HG03354 (cell line): ENCODE data around the gene HIP1.
"Not testable (repeated sequence)": the region's sequence is repeated elsewhere in the genome, so short reads cannot be mapped to it uniquely, and the experiment has no call there.

Source experiments
- ATAC-seq: cut with Tn5 transposase; IDR thresholded peaks from one replicate; pipeline ENCODE4 v1.9.1; 2021; ENCODE audit warnings: mild to moderate bottlenecking; ENCODE audit not compliant: unreplicated experiment, poor library complexity, severe bottlenecking

The HIP1 gene

GRCh38 chr7:75593500-75594184, 145.1 kb downstream of the HIP1 start:
- ATAC-seq, result not testable (repeated sequence)

DNA sequence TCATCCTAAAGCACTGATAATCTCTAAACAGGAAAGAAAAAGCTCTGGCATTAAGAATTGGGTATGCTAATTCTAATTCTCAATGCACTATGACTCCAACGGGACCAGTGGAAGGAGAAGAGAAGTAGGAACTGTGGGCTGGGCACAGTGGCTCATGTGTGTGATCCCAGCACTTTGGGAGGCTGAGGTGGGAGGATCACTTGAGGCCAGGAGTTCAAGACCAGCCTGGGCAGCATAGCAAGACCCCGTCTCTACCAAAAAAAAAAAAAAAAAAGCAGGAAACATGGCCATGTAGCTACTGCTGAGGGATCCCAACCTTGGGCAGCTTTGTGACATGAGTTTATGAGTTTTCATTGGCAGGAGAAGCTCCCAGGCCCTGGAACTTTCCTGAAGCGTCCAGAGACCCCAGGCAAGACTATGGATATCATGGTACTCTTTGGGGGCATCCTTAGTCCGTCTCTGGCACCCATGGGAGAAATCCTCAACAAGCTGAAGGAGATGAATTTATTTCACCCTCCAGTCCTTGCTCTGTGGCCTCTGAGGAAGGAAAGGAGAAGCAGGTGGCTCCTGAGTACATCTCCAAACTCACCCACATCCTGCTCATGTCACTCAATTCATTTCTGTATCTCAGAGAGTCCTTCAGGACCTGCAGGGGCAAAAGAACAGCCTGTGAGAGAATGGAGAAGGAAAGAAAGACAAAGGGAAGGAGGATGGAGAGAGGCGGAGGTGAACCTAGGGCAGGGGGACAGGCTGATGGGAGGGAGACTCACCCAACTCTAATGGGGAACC, 147.1 kb downstream of the HIP1 start:
- ATAC-seq, result no peak

GRCh38 chr7:75590373-75591005, 148.3 kb downstream of the HIP1 start:
- ATAC-seq, result no peak

DNA sequence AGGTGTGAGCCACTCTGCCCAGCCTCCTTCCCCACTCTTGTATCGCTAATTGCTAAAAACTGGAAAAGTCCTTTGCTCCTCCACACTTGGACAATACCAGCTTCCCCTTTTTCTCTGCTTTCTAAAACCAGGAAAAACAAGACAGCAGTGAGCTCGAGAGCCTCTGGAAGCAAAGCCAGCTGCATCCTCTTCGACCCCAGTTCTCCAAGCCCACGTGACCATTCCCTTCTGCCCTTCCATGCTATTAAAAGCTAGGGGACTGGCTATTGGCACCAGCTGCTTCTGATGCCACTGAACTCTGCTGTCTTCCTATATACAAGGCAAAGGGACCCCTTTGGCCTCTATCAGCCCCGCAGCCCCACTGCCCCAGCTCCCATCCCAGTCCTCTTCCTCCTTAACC, 154.4 kb downstream of the HIP1 start:
- no peak for ATAC-seq

DNA sequence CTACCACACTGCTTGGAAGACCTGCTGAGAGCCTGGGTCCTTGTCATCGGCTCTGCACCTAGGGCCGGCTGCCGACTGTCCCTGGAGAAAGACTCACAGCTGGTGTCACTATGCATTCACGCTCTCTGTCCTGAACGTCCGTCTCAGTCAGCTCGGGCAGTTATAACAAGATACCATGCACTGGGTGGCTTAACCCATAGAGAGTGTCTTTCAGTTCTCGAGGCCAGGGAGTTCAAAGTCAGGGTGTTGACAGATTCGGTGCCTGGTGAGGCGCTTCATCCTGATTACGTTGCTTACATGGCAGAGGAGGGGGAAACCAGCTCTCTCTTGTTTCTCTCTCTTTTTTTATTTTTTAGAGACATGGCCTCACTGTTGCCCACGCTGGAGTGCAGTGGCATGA, 155.5 kb downstream of the HIP1 start:
- ATAC-seq, result no peak

DNA sequence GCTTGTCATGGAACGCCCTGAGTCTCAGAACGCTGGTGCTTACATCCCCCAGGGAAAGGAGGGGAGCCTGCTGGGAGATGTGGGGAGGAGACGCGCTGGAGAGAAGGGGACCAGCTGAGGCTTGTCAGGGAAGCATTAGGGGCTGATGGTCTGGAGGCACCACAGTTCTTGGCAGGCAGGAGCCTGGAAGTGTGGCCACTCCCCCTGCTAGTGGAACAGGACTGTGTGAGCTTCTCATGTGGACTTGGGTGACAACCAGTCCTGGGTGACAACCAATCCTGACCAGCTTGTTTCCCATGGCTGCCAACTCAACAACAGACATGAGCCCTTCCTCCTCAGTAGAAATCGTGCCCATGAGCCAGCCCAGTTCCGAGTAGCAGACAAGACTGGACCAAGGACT, 158.8 kb downstream of the HIP1 start:
- ATAC-seq, result no peak

DNA sequence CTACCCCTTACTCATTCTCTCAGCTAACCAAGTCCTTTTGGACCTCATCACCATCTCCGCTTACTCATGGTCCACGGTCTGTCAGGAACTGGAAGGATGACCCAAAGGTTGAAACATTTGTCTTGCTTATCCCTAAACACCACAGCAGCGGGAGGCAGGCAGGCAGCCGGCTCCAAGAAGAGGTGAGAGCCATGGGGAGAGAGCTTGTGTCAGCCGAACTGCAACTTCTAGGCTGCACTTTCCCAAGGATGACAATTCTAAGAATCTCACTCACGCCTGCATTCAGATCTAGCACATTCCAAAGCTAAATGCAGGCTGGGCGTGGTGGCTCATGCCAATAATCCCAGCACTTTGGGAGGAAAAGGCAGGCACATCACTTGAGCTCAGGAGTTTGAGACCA, 160.7 kb downstream of the HIP1 start:
- ATAC-seq, result no peak

- no peak for ATAC-seq
Measured at GRCh38 chr7:75575488-75576121, 163.1 kb downstream of the HIP1 start.

- no peak for ATAC-seq
Measured at GRCh38 chr7:75573477-75574019, 165.2 kb downstream of the HIP1 start.

DNA sequence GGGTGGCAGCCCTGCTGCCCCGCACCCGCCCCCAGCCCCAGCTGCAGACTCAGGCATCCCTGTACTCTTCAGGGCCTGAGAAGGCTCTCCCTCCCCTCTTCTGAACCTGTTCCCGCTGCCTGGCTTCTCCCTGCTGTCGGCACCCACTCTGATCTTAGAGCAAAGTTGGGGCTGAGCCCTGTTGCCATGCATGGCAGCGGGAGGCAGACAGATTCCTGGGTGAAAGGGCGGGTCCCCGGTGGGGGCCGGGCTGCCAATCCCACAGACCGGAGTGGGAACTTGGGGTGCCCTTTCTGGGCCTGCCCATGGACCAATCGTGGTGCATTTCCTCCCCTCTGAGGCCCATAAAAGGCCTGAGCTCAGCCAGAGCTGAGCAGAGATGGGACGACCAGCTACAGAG, 165.9 kb downstream of the HIP1 start:
- ATAC-seq, result no peak

- ATAC-seq, result no peak
Measured at GRCh38 chr7:75572396-75572795, 166.3 kb downstream of the HIP1 start.

DNA sequence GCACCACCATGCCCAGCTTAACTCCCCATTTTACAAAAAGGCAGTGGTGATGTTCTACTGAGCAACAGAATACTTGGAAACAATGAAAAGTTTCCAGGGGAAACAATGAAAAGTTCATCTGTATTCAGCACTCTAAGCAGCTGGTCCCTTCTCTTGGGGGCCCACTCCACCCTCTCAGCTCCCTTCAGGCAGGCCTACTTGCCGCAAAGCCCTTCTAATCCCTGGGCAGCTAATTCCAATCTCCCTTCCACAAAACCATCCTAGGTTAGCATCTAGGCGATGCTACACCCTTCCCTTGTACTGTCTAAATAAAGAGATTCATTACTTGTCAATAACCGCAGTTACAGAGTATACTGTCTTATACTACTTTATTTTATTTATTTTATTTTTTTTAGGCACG, 167.5 kb downstream of the HIP1 start:
- ATAC-seq, result no peak

DNA sequence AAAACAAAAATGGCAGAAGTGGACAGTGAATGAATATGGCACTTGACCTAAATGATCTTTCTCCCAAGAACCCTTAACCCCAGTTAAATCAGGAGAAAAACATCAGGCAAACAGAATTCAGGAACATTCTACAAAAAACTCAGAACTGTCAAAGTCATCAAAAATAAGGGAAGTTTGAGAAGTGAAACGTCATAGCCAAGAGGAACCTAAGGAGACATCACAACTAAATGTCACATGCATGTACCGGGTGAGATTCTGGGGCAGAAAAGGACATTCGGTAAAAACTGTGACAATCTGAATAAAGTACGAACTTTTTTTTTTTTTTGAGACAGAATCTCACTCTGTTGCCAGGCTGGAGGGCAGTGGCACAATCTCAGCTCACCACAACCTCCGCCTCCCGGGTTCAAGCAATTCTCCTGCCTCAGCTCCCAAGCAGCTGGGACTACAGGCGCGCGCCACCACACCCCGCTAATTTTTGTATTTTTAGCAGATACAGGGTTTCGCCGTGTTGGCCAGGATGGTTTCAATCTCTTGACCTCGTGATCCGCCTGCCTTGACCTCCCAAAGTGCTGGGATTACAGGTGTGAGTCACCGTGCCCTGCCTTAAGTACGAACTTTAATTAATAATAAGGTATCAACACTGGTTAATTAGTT, 169.0 kb downstream of the HIP1 start:
- ATAC-seq, result not testable (repeated sequence)

GRCh38 chr7:75567948-75568595, 170.7 kb downstream of the HIP1 start:
- ATAC-seq, result no peak

- no peak for ATAC-seq
Measured at GRCh38 chr7:75565132-75565837, 173.5 kb downstream of the HIP1 start.

DNA sequence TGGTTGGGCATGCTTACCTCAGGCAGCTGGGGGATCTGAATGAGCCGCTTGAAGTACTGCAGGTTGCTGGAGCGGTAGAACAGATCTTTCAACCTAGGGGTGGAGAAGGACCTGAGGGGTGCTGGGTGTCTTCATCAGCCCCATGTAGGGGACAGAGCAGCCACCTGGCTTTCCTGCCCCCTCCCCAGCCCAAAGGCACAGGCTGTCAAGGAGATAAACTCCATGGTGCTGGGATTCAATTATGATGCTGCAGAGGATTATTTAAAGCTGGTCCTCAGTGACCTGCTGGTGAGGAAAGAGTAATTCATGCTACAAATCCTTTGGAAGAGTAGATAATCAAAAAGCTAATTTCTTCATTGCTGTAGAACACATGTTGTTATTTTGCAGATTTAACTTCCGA, 175.6 kb downstream of the HIP1 start:
- ATAC-seq, result no peak

DNA sequence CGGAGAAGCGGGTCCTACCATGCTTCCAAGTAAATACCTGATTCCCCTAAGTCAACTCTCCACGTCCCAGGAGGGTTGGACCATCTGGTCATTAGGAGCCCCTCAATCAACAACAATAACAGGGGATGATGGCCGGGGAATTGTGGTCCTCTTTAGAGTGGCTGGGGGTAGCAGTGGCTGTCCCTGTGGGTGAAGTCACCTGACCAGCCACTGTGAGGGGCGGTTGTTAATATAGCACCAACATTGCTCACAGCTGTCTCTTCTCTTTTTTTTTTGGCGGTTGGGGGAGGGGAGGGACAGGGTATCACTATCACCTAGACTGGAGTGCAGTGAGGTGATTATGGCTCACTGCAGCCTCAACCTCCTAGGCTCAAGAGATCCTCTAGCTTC, 178.8 kb downstream of the HIP1 start:
- no peak for ATAC-seq

- no peak for ATAC-seq
Measured at GRCh38 chr7:75559355-75559975, 179.3 kb downstream of the HIP1 start.
